ENCODE data around the gene EVI5.
"Not testable (repeated sequence)": the region's sequence is repeated elsewhere in the genome, so short reads cannot be mapped to it uniquely, and the experiment has no call there.

Gene EVI5

GRCh38 chr1:92791487-92792066 lies 6.7 kb upstream of the EVI5 start:
- no peak for DNase-seq (ENCODE audit: low spot score)

- no peak for DNase-seq (ENCODE audit: low spot score)
Measured at GRCh38 chr1:92790867-92791266, 6.0 kb upstream of the EVI5 start.

GRCh38 chr1:92790081-92790480 lies 5.2 kb upstream of the EVI5 start:
- DNase-seq (ENCODE audit: low spot score) = no peak

DNA sequence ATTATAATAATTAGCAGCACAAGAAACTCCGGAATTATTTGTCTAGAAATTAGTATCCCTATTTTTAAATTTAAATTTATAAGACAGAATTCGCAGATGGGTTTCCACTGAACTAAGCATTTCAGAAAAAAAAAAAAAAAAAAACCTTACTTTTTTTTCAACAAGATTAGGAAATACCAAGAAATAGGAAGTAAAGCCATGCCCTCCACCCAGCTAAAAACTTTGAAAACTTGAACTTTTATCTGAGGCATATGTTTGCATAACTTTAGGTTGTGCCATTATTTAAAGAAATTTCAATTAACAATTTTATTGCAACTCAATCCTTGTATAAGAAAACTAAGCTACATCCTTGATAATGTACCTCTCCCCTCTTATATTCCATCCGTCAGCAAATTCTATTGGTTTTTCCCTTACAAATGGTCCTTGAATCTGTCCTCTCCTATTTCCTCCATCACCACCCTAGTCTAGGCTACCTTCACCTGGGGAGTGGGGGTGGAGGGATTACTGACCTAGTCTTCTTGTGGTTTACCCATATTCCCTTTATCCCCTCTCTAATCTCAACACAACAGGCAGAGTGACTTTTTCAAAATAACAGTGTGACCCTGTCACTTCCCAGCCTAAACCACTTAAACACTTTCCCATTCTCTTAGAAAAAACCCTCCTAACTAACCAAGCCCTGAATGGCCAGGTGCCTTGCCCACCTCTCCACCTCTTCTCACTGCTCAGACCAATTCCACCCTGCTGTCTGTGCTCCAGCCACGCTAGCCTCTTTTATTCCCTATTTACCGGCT lies 1.4 kb upstream of the EVI5 start:
- DNase-seq (ENCODE audit: low spot score) = no peak

- DNase-seq (ENCODE audit: low spot score) = peak; percentile 40
Measured at GRCh38 chr1:92784021-92784638, 778 bp downstream of the EVI5 start.

- DNase-seq (ENCODE audit: low spot score) = not testable (repeated sequence)
Measured at GRCh38 chr1:92783550-92783949, 1.4 kb downstream of the EVI5 start.

- no peak for DNase-seq (ENCODE audit: low spot score)
Measured at GRCh38 chr1:92778376-92778775, 6.5 kb downstream of the EVI5 start.

- DNase-seq (ENCODE audit: low spot score) = no peak
Measured at GRCh38 chr1:92774407-92774806, 10.5 kb downstream of the EVI5 start.

GRCh38 chr1:92773749-92774148 lies 11.2 kb downstream of the EVI5 start:
- DNase-seq (ENCODE audit: low spot score) = not testable (repeated sequence)

- DNase-seq (ENCODE audit: low spot score) = no peak
Measured at GRCh38 chr1:92769856-92770255, 15.1 kb downstream of the EVI5 start.

DNA sequence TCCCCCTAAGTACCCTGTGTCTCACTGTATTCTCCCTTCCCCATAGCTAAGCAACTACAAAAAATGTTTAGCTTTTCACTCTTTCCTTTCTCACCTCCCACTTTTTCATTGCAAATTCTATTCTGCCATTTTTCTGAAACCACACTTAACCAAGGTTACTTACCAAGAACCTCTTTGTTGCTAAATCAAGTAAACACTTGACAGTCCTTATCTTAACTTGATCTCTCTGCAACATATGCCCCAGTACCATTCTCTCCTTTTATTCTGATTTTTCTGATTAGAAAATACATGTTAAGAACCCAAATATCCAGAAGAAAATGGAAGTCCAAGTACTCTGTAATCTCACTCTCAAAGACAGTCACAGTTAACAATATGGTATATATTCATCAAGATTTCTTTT lies 16.0 kb downstream of the EVI5 start:
- DNase-seq (ENCODE audit: low spot score) = no peak

GRCh38 chr1:92768296-92768695 lies 16.6 kb downstream of the EVI5 start:
- no peak for DNase-seq (ENCODE audit: low spot score)

DNA sequence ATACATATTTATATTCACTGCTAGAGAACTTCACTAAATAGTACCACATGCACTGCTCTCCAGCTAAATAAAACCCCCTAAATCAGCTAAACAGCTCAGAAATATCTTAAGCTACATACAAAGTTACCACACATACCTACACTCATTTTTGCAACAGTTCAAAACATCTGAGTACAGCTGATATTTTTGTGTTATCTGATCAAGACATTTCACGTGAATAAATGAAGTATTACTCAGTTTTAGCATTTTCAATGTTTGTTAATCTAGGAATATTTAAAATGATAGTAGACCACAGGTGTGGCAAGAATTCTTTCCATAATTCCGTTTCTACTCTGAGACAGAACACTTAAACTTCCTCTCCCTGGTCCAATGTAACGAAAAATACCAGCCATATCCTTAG lies 20.8 kb downstream of the EVI5 start:
- DNase-seq (ENCODE audit: low spot score) = no peak

GRCh38 chr1:92762355-92762754 lies 22.6 kb downstream of the EVI5 start:
- no peak for DNase-seq (ENCODE audit: low spot score)

- DNase-seq (ENCODE audit: low spot score) = no peak
Measured at GRCh38 chr1:92759361-92759760, 25.5 kb downstream of the EVI5 start.

- DNase-seq (ENCODE audit: low spot score) = no peak
Measured at GRCh38 chr1:92756537-92756936, 28.4 kb downstream of the EVI5 start.

DNA sequence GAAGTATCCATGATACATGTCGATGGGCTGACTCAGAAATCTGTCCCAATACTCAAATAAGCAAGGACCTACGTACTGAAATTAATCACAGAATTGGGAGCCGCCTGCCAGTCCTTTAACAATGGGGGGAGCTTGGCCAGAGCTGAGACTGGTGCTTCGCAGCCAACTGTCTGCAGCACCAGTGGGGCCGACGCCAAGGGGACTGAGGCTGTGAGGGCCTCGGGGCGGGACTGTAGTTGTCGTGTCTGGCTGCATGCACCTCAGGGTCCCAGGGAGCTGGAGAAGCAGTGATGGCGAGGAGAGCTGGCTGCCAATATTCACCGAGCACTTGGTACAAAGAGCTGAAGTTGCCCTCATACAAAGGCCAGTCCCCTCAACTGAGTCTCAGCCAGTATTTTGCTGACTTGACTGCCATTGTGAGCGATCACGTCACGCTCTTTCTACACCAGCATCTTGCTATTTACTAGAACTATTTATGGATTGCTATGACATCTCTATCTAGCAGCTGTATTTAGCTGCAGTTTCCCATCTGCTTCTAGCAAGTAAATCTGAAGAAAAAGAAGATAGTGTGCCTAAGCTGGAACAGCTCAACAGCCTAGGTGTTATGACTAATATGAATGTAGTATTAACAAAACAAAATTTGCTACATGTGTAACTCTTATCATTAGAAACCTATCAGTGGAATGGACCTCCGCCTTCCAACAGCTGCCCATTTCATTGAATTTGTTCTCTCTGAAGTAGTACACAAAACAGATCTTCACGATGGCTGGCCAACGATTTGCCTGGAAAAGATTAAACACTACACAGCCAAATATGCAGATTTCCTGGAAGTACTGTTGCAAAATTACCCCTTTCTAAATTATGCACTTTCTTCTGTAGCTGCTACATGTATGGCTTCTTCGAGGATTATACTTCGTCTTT lies 29.1 kb downstream of the EVI5 start:
- peak; percentile 79 for DNase-seq (ENCODE audit: low spot score)

- no peak for DNase-seq (ENCODE audit: low spot score)
Measured at GRCh38 chr1:92754719-92755050, 30.2 kb downstream of the EVI5 start.

- no peak for DNase-seq (ENCODE audit: low spot score)
Measured at GRCh38 chr1:92754000-92754718, 30.7 kb downstream of the EVI5 start.

DNA sequence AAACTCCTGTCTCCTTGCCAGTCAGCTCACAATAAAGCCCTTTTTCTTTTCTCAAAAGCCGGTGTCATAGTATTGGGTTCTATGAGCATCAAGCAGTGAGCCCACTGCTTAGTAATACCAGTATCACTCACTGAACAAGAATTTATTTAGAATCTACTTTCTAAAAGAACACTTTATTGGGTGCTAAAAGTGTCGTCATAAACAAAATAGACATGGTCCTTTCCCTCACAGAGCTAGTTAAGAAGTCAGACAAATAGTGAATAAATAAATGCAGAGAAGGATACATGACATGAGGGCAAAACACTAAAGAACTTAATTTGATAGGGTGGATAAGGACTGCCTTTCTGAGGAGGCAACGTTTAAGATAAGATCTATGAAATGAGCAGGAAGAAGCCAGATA lies 32.2 kb downstream of the EVI5 start:
- DNase-seq (ENCODE audit: low spot score) = no peak

GRCh38 chr1:92749024-92749634 lies 35.8 kb downstream of the EVI5 start:
- peak; percentile 80 for DNase-seq (ENCODE audit: low spot score)
